DMS153 (cell line): Measurements from ENCODE around the gene ZFR.
"Not testable (repeated sequence)": the region's sequence is repeated elsewhere in the genome, so short reads cannot be mapped to it uniquely, and the experiment has no call there.

Experiments
- DNase-seq: peaks from one replicate; lab custom pipeline; 2025; lab: John Stamatoyannopoulos, UW

ZFR gene

DNA sequence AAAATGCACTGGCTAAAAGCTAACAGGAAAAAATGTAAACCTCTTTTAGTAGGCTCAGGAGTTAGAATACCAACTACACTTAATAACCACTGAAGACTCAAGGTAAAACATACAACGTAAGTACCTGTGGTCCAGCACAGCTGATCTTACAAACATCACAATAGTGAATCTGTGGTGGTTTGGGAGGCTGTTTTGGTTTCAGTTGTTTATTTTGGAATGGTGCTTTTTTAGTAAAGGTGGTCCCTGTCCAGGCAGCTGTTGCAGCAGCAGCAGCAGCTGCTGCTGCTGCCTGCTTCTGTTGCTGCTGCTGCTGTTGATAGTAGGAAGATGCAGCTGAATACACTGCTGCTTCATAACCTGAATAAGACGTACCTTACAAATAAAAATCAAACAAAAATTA, 37.9 kb downstream of the ZFR start:
- DNase-seq, result no peak

GRCh38 chr5:32405507-32405906, 39.0 kb downstream of the ZFR start:
- no peak for DNase-seq

DNA sequence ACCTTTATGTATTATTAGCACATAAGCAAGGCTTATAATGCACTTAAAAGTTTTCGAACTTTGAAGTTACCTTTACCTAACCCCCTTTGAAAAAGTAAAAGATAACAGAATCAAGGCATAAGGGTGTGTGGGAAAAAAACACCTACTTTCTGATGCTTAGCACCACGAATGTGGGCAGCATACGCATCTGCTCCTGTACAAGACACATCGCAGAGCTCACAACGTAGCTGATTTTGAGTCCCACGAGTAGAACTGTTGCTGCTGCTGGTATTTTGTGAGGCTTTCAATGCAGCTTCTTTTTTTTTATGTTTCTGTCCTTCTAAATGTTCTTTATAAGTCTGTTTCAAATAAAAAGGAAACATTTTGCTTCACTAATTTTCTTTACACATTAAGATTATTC, 40.8 kb downstream of the ZFR start:
- DNase-seq, result no peak

- no peak for DNase-seq
These were observed 44.1 kb downstream of the ZFR start for GRCh38 chr5:32400401-32400800.

DNA sequence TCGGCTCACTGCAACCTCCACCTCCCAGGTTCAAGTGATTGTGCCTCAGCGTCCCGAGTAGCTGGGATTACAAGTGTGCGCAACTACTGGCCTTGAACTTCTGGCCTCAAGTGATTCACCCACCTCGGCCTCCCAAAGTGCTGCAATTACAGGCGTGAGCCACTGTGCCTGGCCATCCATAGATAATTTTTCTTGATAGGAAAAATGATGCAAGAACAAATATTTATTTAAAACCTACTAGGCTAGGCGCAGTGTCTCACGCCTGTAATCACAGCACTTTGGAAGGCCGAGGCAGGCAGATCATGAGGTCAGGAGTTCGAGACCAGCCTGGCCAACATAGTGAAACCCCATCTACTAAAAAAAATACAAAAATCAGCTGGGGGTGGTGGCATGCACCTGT, 45.8 kb downstream of the ZFR start:
- DNase-seq, result not testable (repeated sequence)

- DNase-seq, result no peak
These were observed 49.6 kb downstream of the ZFR start for GRCh38 chr5:32394981-32395380.

DNA sequence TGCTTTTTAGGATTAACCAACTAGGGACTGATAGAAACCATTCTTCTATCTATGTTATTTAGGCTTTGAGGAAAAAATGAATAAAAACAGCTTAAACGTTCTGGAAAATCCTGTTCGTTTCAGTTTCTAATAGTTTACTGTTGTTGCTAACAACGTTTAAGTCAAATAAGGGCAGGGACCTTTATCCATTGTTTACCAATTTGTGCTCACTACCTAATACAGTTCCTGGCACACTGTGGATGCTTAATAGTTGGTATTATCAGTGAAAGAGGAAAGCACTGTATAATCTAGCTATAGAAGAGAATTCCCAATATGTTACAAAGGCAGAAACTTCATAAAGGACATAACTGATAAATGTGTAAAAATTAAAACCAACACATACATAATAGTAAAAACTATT, 52.5 kb downstream of the ZFR start:
- no peak for DNase-seq

GRCh38 chr5:32390819-32391591, 53.5 kb downstream of the ZFR start:
- DNase-seq, result no peak

GRCh38 chr5:32388432-32389129, 56.0 kb downstream of the ZFR start:
- no peak for DNase-seq

DNA sequence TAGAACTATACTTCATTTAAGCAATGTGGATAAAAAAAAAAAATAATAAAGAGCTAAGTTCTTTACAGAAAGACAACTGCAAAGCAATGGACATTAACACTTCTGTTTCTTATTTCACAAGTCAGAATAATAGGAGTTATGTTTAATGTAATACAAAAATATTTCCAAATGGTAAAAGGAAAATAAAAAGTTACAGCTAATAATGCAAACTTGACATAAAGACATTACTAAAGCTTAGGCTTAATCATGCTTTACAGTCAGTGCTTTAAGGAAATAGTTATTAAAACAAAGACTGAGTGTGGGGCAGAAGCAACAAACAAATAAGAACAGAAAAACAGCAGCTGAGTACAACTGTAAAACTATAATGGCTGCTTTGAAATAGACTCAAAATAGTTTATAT, 56.7 kb downstream of the ZFR start:
- no peak for DNase-seq

DNA sequence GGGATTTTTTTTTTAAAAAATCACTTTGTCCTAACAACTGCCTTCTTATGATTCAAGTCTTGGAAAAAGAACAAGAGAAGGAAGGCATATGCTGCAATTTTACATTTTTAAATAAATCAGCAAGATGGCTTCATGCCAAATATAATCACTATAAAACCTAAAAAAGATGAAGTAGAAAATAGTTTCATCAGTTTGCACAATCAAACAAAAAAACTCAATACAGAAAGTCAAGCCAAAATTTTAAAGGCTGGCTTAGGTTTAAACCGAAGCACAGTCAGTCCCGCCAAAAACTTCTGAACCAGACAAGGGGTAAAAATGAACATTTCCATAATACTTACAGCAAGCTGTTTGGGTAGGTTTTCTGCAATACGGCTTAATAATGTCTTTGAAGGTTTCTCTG, 57.3 kb downstream of the ZFR start:
- DNase-seq, result no peak

DNA sequence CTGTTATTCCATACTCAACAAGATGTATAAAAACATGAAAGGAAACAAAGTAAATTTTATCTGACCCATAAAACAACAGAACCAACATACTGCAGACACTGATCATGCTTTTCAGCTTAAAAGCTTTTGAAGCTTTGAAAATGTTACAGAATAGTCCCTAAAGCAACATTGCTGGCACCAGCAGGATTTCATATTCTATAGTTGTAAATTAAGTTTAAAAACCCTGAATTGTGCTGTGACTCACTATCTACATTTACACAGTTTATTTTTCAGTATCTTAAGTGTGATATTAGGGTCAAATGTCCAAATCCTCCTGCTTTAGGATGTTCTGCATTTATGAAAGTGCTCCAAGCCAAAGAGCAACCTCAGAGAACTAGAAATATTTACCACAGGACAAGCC, 59.9 kb downstream of the ZFR start:
- DNase-seq, result no peak

- DNase-seq, result no peak
These were observed 61.0 kb downstream of the ZFR start for GRCh38 chr5:32383586-32383985.

GRCh38 chr5:32383065-32383464, 61.5 kb downstream of the ZFR start:
- no peak for DNase-seq

DNA sequence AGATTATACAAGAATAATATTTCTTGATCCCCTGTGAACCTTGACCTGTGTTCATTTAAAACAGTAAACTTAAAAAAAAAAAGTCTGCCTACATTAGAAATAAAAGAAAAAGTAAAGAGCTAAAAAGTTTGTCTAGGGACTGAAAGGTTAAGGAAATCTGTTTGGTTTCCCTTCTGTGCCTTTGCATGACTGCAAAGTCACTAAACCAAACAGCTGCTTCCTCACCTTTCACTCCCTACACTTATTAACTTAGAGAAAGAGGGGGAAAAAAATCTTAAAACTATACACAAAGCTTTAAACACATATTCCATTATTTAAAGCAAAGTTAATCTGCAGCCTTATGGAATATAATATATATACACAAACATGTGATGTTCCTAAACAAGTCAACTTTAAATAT, 65.1 kb downstream of the ZFR start:
- no peak for DNase-seq

GRCh38 chr5:32378966-32379365, 65.6 kb downstream of the ZFR start:
- DNase-seq, result no peak

- DNase-seq, result no peak
These were observed 74.9 kb downstream of the ZFR start for GRCh38 chr5:32369542-32370155.

DNA sequence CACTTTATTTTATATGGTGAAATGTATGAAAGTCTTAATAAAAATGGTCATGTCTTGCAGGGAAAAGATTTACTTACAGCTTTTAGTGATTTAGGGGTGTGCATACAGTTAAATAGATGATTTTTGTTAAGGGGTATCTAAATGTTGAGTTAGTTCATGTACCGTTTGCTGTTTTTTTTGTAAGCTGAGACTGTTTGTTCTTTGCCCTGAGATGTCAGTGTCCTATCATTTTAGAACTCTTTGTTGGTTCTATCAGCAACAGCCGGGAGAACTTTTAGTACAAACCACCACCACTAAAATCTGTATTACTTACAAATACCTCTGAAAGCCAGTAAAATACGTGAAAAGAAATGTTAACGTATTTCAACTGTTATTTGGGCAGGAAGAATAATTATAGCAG, 75.5 kb downstream of the ZFR start:
- no peak for DNase-seq

- DNase-seq, result not testable (repeated sequence)
These were observed 77.3 kb downstream of the ZFR start for GRCh38 chr5:32367271-32367670.

DNA sequence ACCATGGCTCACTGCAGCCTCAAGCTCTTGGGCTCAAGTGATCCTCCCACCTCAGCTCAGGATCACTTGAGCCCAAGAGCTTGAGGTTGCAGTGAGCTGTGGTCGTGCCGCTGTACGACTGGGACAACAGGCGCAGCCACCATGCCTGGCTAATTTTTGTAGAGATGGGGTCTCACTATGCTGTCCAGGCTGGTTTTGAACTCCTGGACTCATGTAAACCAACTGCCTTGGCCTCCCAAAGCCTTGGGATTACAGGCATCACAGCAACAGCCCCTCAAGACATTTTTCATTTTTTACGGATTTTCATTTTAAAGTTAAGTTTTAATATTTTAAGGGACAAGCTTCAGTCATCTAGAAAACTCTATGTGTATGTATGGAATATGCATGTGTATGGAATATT, 78.9 kb downstream of the ZFR start:
- no peak for DNase-seq

DNA sequence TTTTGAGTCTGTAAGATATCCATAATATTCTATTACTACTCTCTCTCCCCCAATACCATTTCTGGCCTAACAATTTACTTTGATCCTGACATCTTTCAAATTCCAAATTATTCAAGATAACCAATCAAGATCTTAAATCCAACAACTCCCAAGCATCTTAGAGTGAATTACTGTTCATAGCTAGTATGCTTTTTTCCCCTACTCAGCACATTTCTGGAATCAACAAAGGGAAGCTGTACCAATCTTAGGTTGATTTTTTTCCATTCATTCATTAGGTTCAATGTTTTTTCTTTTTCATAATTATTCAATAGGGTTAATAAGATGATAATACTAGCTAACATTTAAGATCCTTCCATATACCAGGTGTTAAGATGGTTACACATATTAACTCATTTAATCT, 81.5 kb downstream of the ZFR start:
- no peak for DNase-seq

DNA sequence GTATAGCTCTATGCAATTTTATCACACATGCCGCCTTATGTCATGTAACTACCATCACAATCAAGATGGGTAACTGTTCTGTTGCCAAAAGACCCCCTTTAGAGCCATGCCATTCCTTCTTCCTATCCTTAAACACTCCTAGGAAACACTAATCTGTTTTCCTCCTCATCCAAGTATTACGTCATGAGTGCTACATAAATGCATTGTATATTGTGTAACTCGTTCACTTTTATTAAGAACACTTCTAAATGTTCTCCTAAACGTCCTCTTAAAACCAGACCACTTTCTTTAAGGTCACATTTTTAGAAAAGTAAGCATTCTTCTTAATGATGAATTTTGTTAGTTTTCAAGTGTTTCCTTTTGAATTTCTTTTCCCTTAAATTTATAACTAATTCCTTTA, 82.0 kb downstream of the ZFR start:
- DNase-seq, result no peak

- DNase-seq, result no peak
These were observed 83.6 kb downstream of the ZFR start for GRCh38 chr5:32360906-32361305.
